Esophagus muscularis mucosa (tissue), 4 donors: ENCODE results near the gene PDE4A.

Experiments
- EP300 ChIP-seq: sonication (generic); formaldehyde crosslinking; IDR thresholded peaks from one replicate; pipeline ENCODE4 v1.6.1; 2017; ENCODE audit warnings: antibody characterized with exemption
- POLR2A ChIP-seq: fragments of 450-650 bp; IDR thresholded peaks from one replicate; pipeline ENCODE4 v1.6.1; 2017; ENCODE audit warnings: antibody characterized with exemption, moderate library complexity, mild to moderate bottlenecking, low read depth
- POLR2AphosphoS5 ChIP-seq, 2 donors: sonication (generic); formaldehyde crosslinking; IDR thresholded peaks; one replicate each; pipeline ENCODE4 v1.6.1; 2017; ENCODE audit warnings: antibody characterized with exemption in 2 of 2
- TF ChIP-seq, protein P1 (sequence below), 3 experiments: fragments of 200-600 bp in 2 of 3; fragments of 450-650 bp in 1 of 3; sonication (generic) in 2 of 3; IDR thresholded peaks; one replicate each; pipeline ENCODE4 v1.5.1; 2017 to 2019; ENCODE audit warnings: antibody characterized with exemption in 3 of 3, mild to moderate bottlenecking in 2 of 3, moderate library complexity in 1 of 3

DNA sequence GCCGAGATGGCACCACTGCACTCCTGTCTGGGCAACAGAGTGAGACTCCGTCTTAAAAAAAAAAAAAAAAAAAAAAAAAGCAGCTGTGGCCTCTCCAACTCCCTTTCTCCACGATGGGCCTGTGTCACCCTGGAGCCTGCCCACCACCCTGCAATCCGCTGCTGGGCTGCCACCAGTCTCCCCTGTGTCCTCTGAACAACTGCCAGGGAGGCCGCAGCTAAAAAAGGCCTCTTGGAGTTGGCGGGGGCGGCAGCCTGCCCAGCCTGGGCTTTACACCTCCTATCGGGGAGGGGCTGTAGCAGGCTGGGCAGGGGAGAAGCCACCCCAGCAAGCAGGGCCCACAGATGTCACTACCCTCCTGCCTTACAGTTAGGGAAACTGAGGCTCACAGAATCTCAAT, 20.5 kb upstream of the PDE4A start:
- TF ChIP-seq, protein P1, sequence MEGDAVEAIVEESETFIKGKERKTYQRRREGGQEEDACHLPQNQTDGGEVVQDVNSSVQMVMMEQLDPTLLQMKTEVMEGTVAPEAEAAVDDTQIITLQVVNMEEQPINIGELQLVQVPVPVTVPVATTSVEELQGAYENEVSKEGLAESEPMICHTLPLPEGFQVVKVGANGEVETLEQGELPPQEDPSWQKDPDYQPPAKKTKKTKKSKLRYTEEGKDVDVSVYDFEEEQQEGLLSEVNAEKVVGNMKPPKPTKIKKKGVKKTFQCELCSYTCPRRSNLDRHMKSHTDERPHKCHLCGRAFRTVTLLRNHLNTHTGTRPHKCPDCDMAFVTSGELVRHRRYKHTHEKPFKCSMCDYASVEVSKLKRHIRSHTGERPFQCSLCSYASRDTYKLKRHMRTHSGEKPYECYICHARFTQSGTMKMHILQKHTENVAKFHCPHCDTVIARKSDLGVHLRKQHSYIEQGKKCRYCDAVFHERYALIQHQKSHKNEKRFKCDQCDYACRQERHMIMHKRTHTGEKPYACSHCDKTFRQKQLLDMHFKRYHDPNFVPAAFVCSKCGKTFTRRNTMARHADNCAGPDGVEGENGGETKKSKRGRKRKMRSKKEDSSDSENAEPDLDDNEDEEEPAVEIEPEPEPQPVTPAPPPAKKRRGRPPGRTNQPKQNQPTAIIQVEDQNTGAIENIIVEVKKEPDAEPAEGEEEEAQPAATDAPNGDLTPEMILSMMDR (IDR thresholded peaks at IDR 0.05), result no peak
- TF ChIP-seq POLR2A (no peak), EP300 (no peak), POLR2AphosphoS5 (IDR thresholded peaks at IDR 0.05) (no peak)
